HG03378 (cell line): ENCODE measurements around the gene NAV2.
"Not testable (repeated sequence)": the region's sequence is repeated elsewhere in the genome, so short reads cannot be mapped to it uniquely, and the experiment has no call there.

Experiments
- ATAC-seq: cut with Tn5 transposase; IDR thresholded peaks from one replicate; pipeline ENCODE4 v1.9.1; 2021; ENCODE audit warnings: mild to moderate bottlenecking, moderate library complexity; ENCODE audit not compliant: unreplicated experiment

NAV2 gene

GRCh38 chr11:20127671-20128527 lies 415.3 kb downstream of the NAV2 start:
- peak; percentile 64 for ATAC-seq

GRCh38 chr11:20128528-20128825 lies 415.8 kb downstream of the NAV2 start:
- not testable (repeated sequence) for ATAC-seq

GRCh38 chr11:20129665-20130064 lies 417.0 kb downstream of the NAV2 start:
- ATAC-seq, result no peak

GRCh38 chr11:20131788-20132666 lies 419.4 kb downstream of the NAV2 start:
- no peak for ATAC-seq

GRCh38 chr11:20132667-20133039 lies 420.0 kb downstream of the NAV2 start:
- ATAC-seq, result no peak

- ATAC-seq, result no peak
Observed at GRCh38 chr11:20134991-20135736, 422.5 kb downstream of the NAV2 start.

- ATAC-seq, result no peak
Observed at GRCh38 chr11:20137637-20138036, 425.0 kb downstream of the NAV2 start.

- ATAC-seq, result no peak
Observed at GRCh38 chr11:20138707-20139106, 426.1 kb downstream of the NAV2 start.

GRCh38 chr11:20154381-20154780 lies 441.7 kb downstream of the NAV2 start:
- ATAC-seq, result no peak

- ATAC-seq, result no peak
Observed at GRCh38 chr11:20155683-20156279, 443.1 kb downstream of the NAV2 start.

GRCh38 chr11:20156280-20156875 lies 443.7 kb downstream of the NAV2 start:
- no peak for ATAC-seq

GRCh38 chr11:20156876-20157613 lies 444.4 kb downstream of the NAV2 start:
- ATAC-seq, result no peak

GRCh38 chr11:20157728-20158127 lies 445.1 kb downstream of the NAV2 start:
- no peak for ATAC-seq

GRCh38 chr11:20158597-20159257 lies 446.1 kb downstream of the NAV2 start:
- no peak for ATAC-seq

GRCh38 chr11:20159466-20160381 lies 447.1 kb downstream of the NAV2 start:
- no peak for ATAC-seq

GRCh38 chr11:20160425-20161229 lies 448.0 kb downstream of the NAV2 start, which contains the start of gene DBX1:
TSS of gene DBX1 (minus strand) at chr11:20160475. CDS start at chr11:20160324, 151 bp downstream.
- no peak for ATAC-seq

GRCh38 chr11:20161230-20161918 lies 448.7 kb downstream of the NAV2 start:
- ATAC-seq, result no peak
